Measurements from ENCODE around the gene CACHD1.
"Not testable (repeated sequence)": the region's sequence is repeated elsewhere in the genome, so short reads cannot be mapped to it uniquely, and the experiment has no call there.

CACHD1 gene

DNA sequence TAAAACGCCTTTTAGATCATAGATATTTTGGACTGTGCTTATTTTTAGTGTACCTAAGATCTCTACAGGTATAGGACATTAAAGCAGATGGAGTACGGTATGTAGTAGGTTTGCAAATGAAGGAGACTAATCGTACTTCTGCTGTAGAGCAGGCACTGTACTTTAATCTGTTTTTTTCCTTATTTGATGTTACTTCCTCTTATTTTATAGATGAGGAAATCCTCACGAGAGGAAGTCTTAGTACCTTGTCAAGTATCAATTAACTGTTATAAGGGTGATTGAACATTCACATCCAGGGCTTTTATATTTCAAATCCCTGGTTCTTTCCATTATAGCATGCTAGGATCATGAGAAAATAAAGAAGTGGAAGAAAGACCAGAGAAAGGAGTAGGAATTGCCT is 41.1 kb downstream of the CACHD1 start:
- H2AFZ ChIP-seq (ENCODE audit: low read depth, low read length, severe bottlenecking), result no peak overlapping the region
- H3K4me2 ChIP-seq (ENCODE audit: low read depth, low read length, poor library complexity, severe bottlenecking), result no peak overlapping the region
- no peaks in the 10 kb centered on the region for H3K9me2 ChIP-seq (replicated peaks; ENCODE audit: insufficient read depth, low read length)
- no peak overlapping the region for H3K4me3 ChIP-seq (ENCODE audit: insufficient read depth, low read length, poor library complexity, severe bottlenecking)
- no peak overlapping the region for H3K27ac ChIP-seq (ENCODE audit: low read depth, low read length)
- H3F3A ChIP-seq (ENCODE audit: insufficient read depth), result no peaks in the 10 kb centered on the region
- no peak for TF ChIP-seq EZH2phosphoT487 (conservative IDR thresholded peaks at IDR 0.05; ENCODE audit: low read length)
- TF ChIP-seq, protein P1, sequence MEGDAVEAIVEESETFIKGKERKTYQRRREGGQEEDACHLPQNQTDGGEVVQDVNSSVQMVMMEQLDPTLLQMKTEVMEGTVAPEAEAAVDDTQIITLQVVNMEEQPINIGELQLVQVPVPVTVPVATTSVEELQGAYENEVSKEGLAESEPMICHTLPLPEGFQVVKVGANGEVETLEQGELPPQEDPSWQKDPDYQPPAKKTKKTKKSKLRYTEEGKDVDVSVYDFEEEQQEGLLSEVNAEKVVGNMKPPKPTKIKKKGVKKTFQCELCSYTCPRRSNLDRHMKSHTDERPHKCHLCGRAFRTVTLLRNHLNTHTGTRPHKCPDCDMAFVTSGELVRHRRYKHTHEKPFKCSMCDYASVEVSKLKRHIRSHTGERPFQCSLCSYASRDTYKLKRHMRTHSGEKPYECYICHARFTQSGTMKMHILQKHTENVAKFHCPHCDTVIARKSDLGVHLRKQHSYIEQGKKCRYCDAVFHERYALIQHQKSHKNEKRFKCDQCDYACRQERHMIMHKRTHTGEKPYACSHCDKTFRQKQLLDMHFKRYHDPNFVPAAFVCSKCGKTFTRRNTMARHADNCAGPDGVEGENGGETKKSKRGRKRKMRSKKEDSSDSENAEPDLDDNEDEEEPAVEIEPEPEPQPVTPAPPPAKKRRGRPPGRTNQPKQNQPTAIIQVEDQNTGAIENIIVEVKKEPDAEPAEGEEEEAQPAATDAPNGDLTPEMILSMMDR (IDR thresholded peaks at IDR 0.05; ENCODE audit: insufficient read depth, low read length, poor library complexity, severe bottlenecking), result no peak
- no peaks in the 10 kb centered on the region for H3K36me3 ChIP-seq (ENCODE audit: low read length)
- H3K9me3 ChIP-seq (ENCODE audit: insufficient read depth, low read length), result no peaks in the 10 kb centered on the region
- H3K9ac ChIP-seq (ENCODE audit: low read length), result no peak overlapping the region
- no peaks in the 10 kb centered on the region for H3K79me2 ChIP-seq (ENCODE audit: insufficient read depth, low read length)
- no peaks in the 10 kb centered on the region for H4K20me1 ChIP-seq (ENCODE audit: low read depth, low read length)
- H3K27me3 ChIP-seq (ENCODE audit: low read length), result no peaks in the 10 kb centered on the region

- not testable (repeated sequence) for H3K27me3 ChIP-seq (ENCODE audit: low read length); H3K27ac ChIP-seq (ENCODE audit: low read depth, low read length); H3K4me2 ChIP-seq (ENCODE audit: low read depth, low read length, poor library complexity, severe bottlenecking)
Observed at GRCh38 chr1:64512206-64512605, 42.3 kb downstream of the CACHD1 start.

GRCh38 chr1:64513545-64513944 is 43.6 kb downstream of the CACHD1 start:
- Histone ChIP-seq H3K36me3 (ENCODE audit: low read length) (no peaks in the 10 kb centered on the region), H3K4me2 (ENCODE audit: low read depth, low read length, poor library complexity, severe bottlenecking) (no peak overlapping the region), H3K27ac (ENCODE audit: low read depth, low read length) (no peak overlapping the region), H3K27me3 (ENCODE audit: low read length) (no peaks in the 10 kb centered on the region), H3K9ac (ENCODE audit: low read length) (no peak overlapping the region), H3K9me2 (replicated peaks; ENCODE audit: insufficient read depth, low read length) (no peaks in the 10 kb centered on the region), H3K4me3 (ENCODE audit: insufficient read depth, low read length, poor library complexity, severe bottlenecking) (no peak overlapping the region), H3K9me3 (ENCODE audit: insufficient read depth, low read length) (no peaks in the 10 kb centered on the region), H4K20me1 (ENCODE audit: low read depth, low read length) (no peaks in the 10 kb centered on the region), H3K79me2 (ENCODE audit: insufficient read depth, low read length) (no peaks in the 10 kb centered on the region), H2AFZ (ENCODE audit: low read depth, low read length, severe bottlenecking) (no peak overlapping the region), H3F3A (ENCODE audit: insufficient read depth) (no peaks in the 10 kb centered on the region)
- no peak for TF ChIP-seq EZH2phosphoT487 (conservative IDR thresholded peaks at IDR 0.05; ENCODE audit: low read length)
- TF ChIP-seq, protein P1 (IDR thresholded peaks at IDR 0.05; ENCODE audit: insufficient read depth, low read length, poor library complexity, severe bottlenecking), result no peak

More at GRCh38 chr1:64512206-64512605, 42.3 kb downstream of the CACHD1 start:
- H2AFZ ChIP-seq (ENCODE audit: low read depth, low read length, severe bottlenecking); H3K36me3 ChIP-seq (ENCODE audit: low read length); H3K4me3 ChIP-seq (ENCODE audit: insufficient read depth, low read length, poor library complexity, severe bottlenecking); H4K20me1 ChIP-seq (ENCODE audit: low read depth, low read length); H3K9ac ChIP-seq (ENCODE audit: low read length); H3K79me2 ChIP-seq (ENCODE audit: insufficient read depth, low read length); H3F3A ChIP-seq (ENCODE audit: insufficient read depth); H3K9me2 ChIP-seq (replicated peaks; ENCODE audit: insufficient read depth, low read length); H3K9me3 ChIP-seq (ENCODE audit: insufficient read depth, low read length): not testable (repeated sequence)

- TF ChIP-seq EZH2phosphoT487 (conservative IDR thresholded peaks at IDR 0.05; ENCODE audit: low read length), result no peak
- TF ChIP-seq, protein P1 (IDR thresholded peaks at IDR 0.05; ENCODE audit: insufficient read depth, low read length, poor library complexity, severe bottlenecking), result no peak
- H2AFZ ChIP-seq (ENCODE audit: low read depth, low read length, severe bottlenecking), result no peak overlapping the region
- H3K79me2 ChIP-seq (ENCODE audit: insufficient read depth, low read length), result no peaks in the 10 kb centered on the region
- no peaks in the 10 kb centered on the region for H3K9me3 ChIP-seq (ENCODE audit: insufficient read depth, low read length)
- no peak overlapping the region for H3K4me3 ChIP-seq (ENCODE audit: insufficient read depth, low read length, poor library complexity, severe bottlenecking)
- H3K36me3 ChIP-seq (ENCODE audit: low read length), result no peaks in the 10 kb centered on the region
- no peaks in the 10 kb centered on the region for H3F3A ChIP-seq (ENCODE audit: insufficient read depth)
- no peak overlapping the region for H3K9ac ChIP-seq (ENCODE audit: low read length)
- no peak overlapping the region for H3K27ac ChIP-seq (ENCODE audit: low read depth, low read length)
- H3K4me2 ChIP-seq (ENCODE audit: low read depth, low read length, poor library complexity, severe bottlenecking), result no peak overlapping the region
- no peaks in the 10 kb centered on the region for H4K20me1 ChIP-seq (ENCODE audit: low read depth, low read length)
- H3K27me3 ChIP-seq (ENCODE audit: low read length), result no peaks in the 10 kb centered on the region
- H3K9me2 ChIP-seq (replicated peaks; ENCODE audit: insufficient read depth, low read length), result no peaks in the 10 kb centered on the region
Observed at GRCh38 chr1:64514197-64514765, 44.4 kb downstream of the CACHD1 start.

Measured in SU-DHL-6 (cell line).